ENCODE data around the gene KRTAP1-5.
A peak's percentile ranks its signal among the peaks of the same experiment; 100 is the strongest.
"Not testable (repeated sequence)": the region's sequence is repeated elsewhere in the genome, so short reads cannot be mapped to it uniquely, and the experiment has no call there.

The KRTAP1-5 gene

GRCh38 chr17:41026715-41027471 is at the start of gene KRTAP1-5:
KRTAP1-5 (minus strand) TSS chr17:41027208; CDS start chr17:41027155, 53 bp downstream.
- DNase-seq, result peak; percentile 85

- DNase-seq, result no peak
Observed at GRCh38 chr17:41076788-41077187, 49.8 kb upstream of the KRTAP1-5 start.

- no peak for DNase-seq
Observed at GRCh38 chr17:41073676-41074075, 46.7 kb upstream of the KRTAP1-5 start.

GRCh38 chr17:41071606-41072360 is 44.8 kb upstream of the KRTAP1-5 start:
- no peak for DNase-seq

GRCh38 chr17:41069031-41069430 is 42.0 kb upstream of the KRTAP1-5 start:
- DNase-seq, result no peak

- peak; percentile 78 for DNase-seq
Observed at GRCh38 chr17:41067281-41067680, 40.3 kb upstream of the KRTAP1-5 start.

GRCh38 chr17:41065829-41066624 is 39.0 kb upstream of the KRTAP1-5 start, which contains the start of gene KRTAP2-4:
KRTAP2-4 (minus strand) TSS chr17:41065879; CDS start chr17:41065845, 34 bp downstream.
- peak; percentile 91 for DNase-seq

- DNase-seq, result not testable (repeated sequence)
Observed at GRCh38 chr17:41065016-41065689, 38.1 kb upstream of the KRTAP1-5 start.

- DNase-seq, result no peak
Observed at GRCh38 chr17:41064301-41064700, 37.3 kb upstream of the KRTAP1-5 start.

- no peak for DNase-seq
Observed at GRCh38 chr17:41063449-41063848, 36.4 kb upstream of the KRTAP1-5 start.

GRCh38 chr17:41061964-41062363 is 35.0 kb upstream of the KRTAP1-5 start:
- peak; percentile 98 for DNase-seq

- peak; percentile 97 for DNase-seq
Observed at GRCh38 chr17:41060052-41060604, 33.1 kb upstream of the KRTAP1-5 start, which contains the start of gene KRTAP2-3. KRTAP2-3 (minus strand) TSS chr17:41060114; CDS start chr17:41060050, 64 bp downstream.

- DNase-seq, result peak; percentile 96
Observed at GRCh38 chr17:41059276-41060051, 32.5 kb upstream of the KRTAP1-5 start.

- no peak for DNase-seq
Observed at GRCh38 chr17:41058741-41059140, 31.7 kb upstream of the KRTAP1-5 start.

- DNase-seq, result no peak
Observed at GRCh38 chr17:41057547-41057946, 30.5 kb upstream of the KRTAP1-5 start.

GRCh38 chr17:41055130-41055529 is 28.1 kb upstream of the KRTAP1-5 start, which contains the start of gene KRTAP2-2:
KRTAP2-2 (minus strand) TSS chr17:41055230; CDS start chr17:41055211, 19 bp downstream.
- not testable (repeated sequence) for DNase-seq

- DNase-seq, result not testable (repeated sequence)
Observed at GRCh38 chr17:41054556-41054955, 27.5 kb upstream of the KRTAP1-5 start.

- no peak for DNase-seq
Observed at GRCh38 chr17:41054025-41054424, 27.0 kb upstream of the KRTAP1-5 start.

- DNase-seq, result peak; percentile 77
Observed at GRCh38 chr17:41052566-41052965, 25.6 kb upstream of the KRTAP1-5 start.

- DNase-seq, result peak; percentile 45
Observed at GRCh38 chr17:41049110-41049509, 22.1 kb upstream of the KRTAP1-5 start.

GRCh38 chr17:41048441-41048840 is 21.4 kb upstream of the KRTAP1-5 start:
- DNase-seq, result peak; percentile 73

Data from fibroblast of skin of right quadriceps (primary cell).